Caco-2 (cell line): Measurements from ENCODE around the gene ETV7. TPM values are rescaled to one million over a fixed set of nuclear protein-coding genes. Genes with fewer than 3 reads are reported as not detected.

Source experiments
- BruUV-seq: library from RNA; stranded (reverse); fragments of 400-500 nt; replicated peaks from 2 replicates; lab custom pipeline; 2021; lab: Mats Ljungman, UMichigan
- CTCF ChIA-PET: fragments of 300-600 bp; sonication (Branson Sonifier 250); formaldehyde crosslinking; loops from one replicate; lab custom pipeline; 2022; ENCODE audit warnings: antibody characterized with exemption; lab: Charles Lee
- POLR2A ChIA-PET: fragments of 300-600 bp; sonication (Branson Sonifier 250); formaldehyde crosslinking; loops from one replicate; lab custom pipeline; 2022; ENCODE audit warnings: antibody characterized with exemption; lab: Charles Lee
- DNase-seq, 2 experiments: peaks; one replicate each; pipeline versions ENCODE4 v3.0.0 to v3.0.0-alpha.2; 2020 to 2022
- H3K27me3 ChIP-seq: replicated peaks from 2 replicates; pipeline ENCODE4 v1.6.0; 2011; ENCODE audit warnings: low read length; ENCODE audit not compliant: control insufficient read depth, insufficient read depth
- H3K36me3 ChIP-seq: 2 replicates; pipeline ENCODE4 v1.5.1; 2011; ENCODE audit warnings: low read length; ENCODE audit not compliant: control insufficient read depth, insufficient read depth
- H3K4me1 ChIP-seq: fragments of 250-450 bp; sonication (Bioruptor Pico); 2 replicates; pipeline ENCODE4 v1.5.1; 2020; ENCODE audit warnings: mild to moderate bottlenecking
- H3K4me3 ChIP-seq: 2 replicates; pipeline ENCODE4 v1.5.1; 2011; ENCODE audit warnings: low read depth, mild to moderate bottlenecking, control low read depth, low read length
- H3K9me3 ChIP-seq: fragments of 250-450 bp; sonication (Bioruptor Pico); 2 replicates; pipeline ENCODE4 v1.5.1; 2020; ENCODE audit warnings: mild to moderate bottlenecking, moderate library complexity
- H3K27ac Mint-ChIP-seq: one replicate; pipeline ENCODE4 v1.8.0; 2022; ENCODE audit warnings: mixed read lengths; ENCODE audit not compliant: unreplicated experiment
- H3K27me3 Mint-ChIP-seq: one replicate; pipeline ENCODE4 v1.8.0; 2022; ENCODE audit warnings: mixed read lengths; ENCODE audit not compliant: insufficient read depth, unreplicated experiment
- H3K36me3 Mint-ChIP-seq: one replicate; pipeline ENCODE4 v1.8.0; 2022; ENCODE audit warnings: mild to moderate bottlenecking, mixed read lengths; ENCODE audit not compliant: insufficient read depth, unreplicated experiment
- H3K4me1 Mint-ChIP-seq: one replicate; pipeline ENCODE4 v1.8.0; 2022; ENCODE audit warnings: low read depth, mixed read lengths; ENCODE audit not compliant: unreplicated experiment
- H3K4me3 Mint-ChIP-seq: one replicate; pipeline ENCODE4 v1.8.0; 2022; ENCODE audit warnings: mild to moderate bottlenecking, moderate library complexity, mixed read lengths; ENCODE audit not compliant: unreplicated experiment
- H3K9me3 Mint-ChIP-seq: one replicate; pipeline ENCODE4 v1.8.0; 2022; ENCODE audit warnings: mixed read lengths; ENCODE audit not compliant: unreplicated experiment
- intact Hi-C: fragments of 100-400 bp; cut with micrococcal nuclease; formaldehyde crosslinking; loops from one replicate; pipeline ENCODE4 v1.10.0; 2022; ENCODE audit not compliant: unreplicated experiment
- total RNA-seq: library from RNA; stranded (reverse); gene quantifications from 2 replicates; pipeline ENCODE4 v1.2.3, GENCODE V29; 2022
- TF ChIP-seq, protein P1 (sequence below), 2 experiments: fragments of 200-600 bp in 1 of 2; IDR thresholded peaks; 1 replicate in 1 of 2; 2 replicates in 1 of 2; pipeline versions ENCODE4 v1.5.1 to v1.8.0; 2011 to 2022; ENCODE audit warnings: antibody characterized with exemption in 1 of 2, control low read depth in 1 of 2, inconsistent platforms in 1 of 2, low read depth in 1 of 2, low read length in 1 of 2, mild to moderate bottlenecking in 1 of 2, moderate library complexity in 1 of 2; ENCODE audit not compliant: insufficient read depth in 1 of 2, severe bottlenecking in 1 of 2, unreplicated experiment in 1 of 2

Gene ETV7
- total RNA-seq, 1 experiment from 2014 or later: 0.52 TPM

DNA sequence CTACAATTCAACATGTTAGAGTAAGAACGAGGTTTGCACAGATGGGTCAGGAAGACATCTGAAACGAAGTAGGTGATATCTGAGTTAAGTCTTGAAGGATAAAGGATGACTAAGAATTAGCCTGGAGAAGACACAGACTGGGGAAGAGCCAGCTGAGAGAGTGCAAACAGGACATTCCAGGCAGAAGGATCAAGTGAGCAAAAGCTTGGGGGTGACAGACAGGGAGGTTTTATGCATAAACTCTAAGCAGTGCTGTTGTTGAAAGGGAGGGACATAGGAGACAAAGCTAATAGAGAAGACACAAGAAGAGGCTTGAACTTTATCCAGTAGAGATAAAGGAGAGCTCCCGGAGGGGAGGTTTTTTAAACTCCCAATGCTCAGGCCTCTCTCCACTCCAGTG lies 15.0 kb upstream of the ETV7 start:
- DNase-seq: no peak
- Mint-ChIP-seq H3K27me3 (no peaks in the 10 kb centered on the region), H3K9me3 (no peaks in the 10 kb centered on the region), H3K4me3 (no peak overlapping the region), H3K4me1 (peaks cover 8% of the 10 kb centered on the region), H3K36me3 (no peaks in the 10 kb centered on the region), H3K27ac (no peak overlapping the region)
- Histone ChIP-seq H3K4me3 (no peak overlapping the region), H3K27me3 (no peaks in the 10 kb centered on the region), H3K36me3 (no peaks in the 10 kb centered on the region), H3K9me3 (no peaks in the 10 kb centered on the region), H3K4me1 (no peaks in the 10 kb centered on the region)
- CTCF ChIA-PET: no interaction called here
- intact Hi-C loops: no loop called here
- POLR2A ChIA-PET: no interaction called here
- BruUV-seq: no TSS peak
- TF ChIP-seq, protein P1, sequence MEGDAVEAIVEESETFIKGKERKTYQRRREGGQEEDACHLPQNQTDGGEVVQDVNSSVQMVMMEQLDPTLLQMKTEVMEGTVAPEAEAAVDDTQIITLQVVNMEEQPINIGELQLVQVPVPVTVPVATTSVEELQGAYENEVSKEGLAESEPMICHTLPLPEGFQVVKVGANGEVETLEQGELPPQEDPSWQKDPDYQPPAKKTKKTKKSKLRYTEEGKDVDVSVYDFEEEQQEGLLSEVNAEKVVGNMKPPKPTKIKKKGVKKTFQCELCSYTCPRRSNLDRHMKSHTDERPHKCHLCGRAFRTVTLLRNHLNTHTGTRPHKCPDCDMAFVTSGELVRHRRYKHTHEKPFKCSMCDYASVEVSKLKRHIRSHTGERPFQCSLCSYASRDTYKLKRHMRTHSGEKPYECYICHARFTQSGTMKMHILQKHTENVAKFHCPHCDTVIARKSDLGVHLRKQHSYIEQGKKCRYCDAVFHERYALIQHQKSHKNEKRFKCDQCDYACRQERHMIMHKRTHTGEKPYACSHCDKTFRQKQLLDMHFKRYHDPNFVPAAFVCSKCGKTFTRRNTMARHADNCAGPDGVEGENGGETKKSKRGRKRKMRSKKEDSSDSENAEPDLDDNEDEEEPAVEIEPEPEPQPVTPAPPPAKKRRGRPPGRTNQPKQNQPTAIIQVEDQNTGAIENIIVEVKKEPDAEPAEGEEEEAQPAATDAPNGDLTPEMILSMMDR (IDR thresholded peaks at IDR 0.05; ENCODE audit: insufficient read depth in 1 of 2, low read depth in 1 of 2, low read length in 1 of 2, severe bottlenecking in 1 of 2, unreplicated experiment in 1 of 2): no peak

DNA sequence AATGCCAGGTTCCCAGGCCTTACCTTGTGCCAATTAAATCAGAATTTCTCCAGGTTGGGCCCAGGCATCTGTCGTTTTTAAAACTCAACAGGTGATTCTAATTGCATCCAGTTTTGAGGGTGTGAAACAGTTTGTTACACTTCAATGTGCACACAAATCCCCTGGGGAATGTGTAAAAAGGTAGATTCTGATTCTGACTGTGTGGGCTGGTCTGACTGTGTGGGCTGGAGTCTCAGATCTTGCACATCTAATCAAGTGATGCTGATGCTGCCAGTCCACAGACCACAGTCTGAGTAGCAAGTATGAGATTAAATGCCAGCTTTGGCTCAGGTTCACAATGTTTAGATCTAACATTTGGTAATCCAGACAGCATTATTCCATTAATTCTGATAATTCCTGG lies 12.5 kb upstream of the ETV7 start:
- Histone ChIP-seq H3K36me3 (no peaks in the 10 kb centered on the region), H3K27me3 (no peaks in the 10 kb centered on the region), H3K9me3 (no peaks in the 10 kb centered on the region), H3K4me3 (no peak overlapping the region), H3K4me1 (no peaks in the 10 kb centered on the region)
- H3K27ac Mint-ChIP-seq: no peak overlapping the region
- H3K4me3 Mint-ChIP-seq: no peak overlapping the region
- TF ChIP-seq, protein P1 (IDR thresholded peaks at IDR 0.05; ENCODE audit: insufficient read depth in 1 of 2, low read depth in 1 of 2, low read length in 1 of 2, severe bottlenecking in 1 of 2, unreplicated experiment in 1 of 2): no peak
- POLR2A ChIA-PET: no interaction called here
- H3K4me1 Mint-ChIP-seq: peaks cover 8% of the 10 kb centered on the region
- no peaks in the 10 kb centered on the region for H3K27me3 Mint-ChIP-seq
- no TSS peak for BruUV-seq
- no peak for DNase-seq
- CTCF ChIA-PET: no interaction called here
- intact Hi-C loops: no loop called here
- no peaks in the 10 kb centered on the region for H3K9me3 Mint-ChIP-seq
- no peaks in the 10 kb centered on the region for H3K36me3 Mint-ChIP-seq

DNA sequence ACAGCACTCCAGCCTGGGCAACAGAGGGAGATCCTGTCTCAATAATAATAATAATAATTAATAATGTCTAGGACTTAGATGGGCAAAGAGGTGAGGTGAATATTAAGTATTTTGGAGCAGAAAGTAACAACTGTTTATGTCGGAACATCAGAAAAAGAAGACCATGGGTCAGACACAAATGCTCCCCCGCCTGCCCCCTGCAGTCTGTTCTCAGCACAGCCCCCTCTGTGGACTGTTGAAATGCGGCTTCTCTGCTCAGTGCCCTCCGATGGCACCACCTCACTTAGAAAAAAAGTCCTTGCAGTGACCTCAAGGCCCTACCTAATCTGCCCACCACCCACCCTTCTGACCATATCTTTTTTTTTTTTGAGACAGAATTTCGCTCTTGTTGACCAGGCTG lies 5.2 kb upstream of the ETV7 start:
- H3K27ac Mint-ChIP-seq: no peak overlapping the region

More for the DNA sequence above, 5.2 kb upstream of the ETV7 start:
- POLR2A ChIA-PET: no interaction called here
- H3K36me3 Mint-ChIP-seq: no peaks in the 10 kb centered on the region
- H3K27me3 Mint-ChIP-seq: no peaks in the 10 kb centered on the region
- intact Hi-C loops: no loop called here
- BruUV-seq: no TSS peak
- H3K4me1 Mint-ChIP-seq: no peaks in the 10 kb centered on the region
- no peak overlapping the region for H3K4me3 Mint-ChIP-seq
- Histone ChIP-seq H3K36me3 (no peaks in the 10 kb centered on the region), H3K4me1 (no peaks in the 10 kb centered on the region), H3K4me3 (no peak overlapping the region), H3K9me3 (no peaks in the 10 kb centered on the region), H3K27me3 (no peaks in the 10 kb centered on the region)
- H3K9me3 Mint-ChIP-seq: peaks cover 14% of the 10 kb centered on the region
- DNase-seq: no peak
- TF ChIP-seq, protein P1 (IDR thresholded peaks at IDR 0.05; ENCODE audit: insufficient read depth in 1 of 2, low read depth in 1 of 2, low read length in 1 of 2, severe bottlenecking in 1 of 2, unreplicated experiment in 1 of 2): no peak
- CTCF ChIA-PET: no interaction called here
